Right forelimb (tissue), 1 donor: ENCODE results near the gene KIAA2012.
A peak's percentile ranks its signal among the peaks of the same experiment; 100 is the strongest.
"Not testable (repeated sequence)": the region's sequence is repeated elsewhere in the genome, so short reads cannot be mapped to it uniquely, and the experiment has no call there.

Source experiments
- DNase-seq: peaks from one replicate; pipeline ENCODE4 v3.0.0-alpha.2; 2018

The KIAA2012 gene

GRCh38 chr2:202121532-202122162, 48.6 kb downstream of the KIAA2012 start:
- no peak for DNase-seq

- no peak for DNase-seq
Observed at GRCh38 chr2:202122163-202122540, 49.1 kb downstream of the KIAA2012 start.

GRCh38 chr2:202122980-202123720, 50.1 kb downstream of the KIAA2012 start:
- no peak for DNase-seq

- DNase-seq = no peak
Observed at GRCh38 chr2:202124286-202124685, 51.2 kb downstream of the KIAA2012 start.

- no peak for DNase-seq
Observed at GRCh38 chr2:202127687-202128331, 54.8 kb downstream of the KIAA2012 start.

GRCh38 chr2:202129841-202130240, 56.8 kb downstream of the KIAA2012 start:
- no peak for DNase-seq

- no peak for DNase-seq
Observed at GRCh38 chr2:202133200-202133908, 60.3 kb downstream of the KIAA2012 start.

GRCh38 chr2:202133909-202134265, 60.8 kb downstream of the KIAA2012 start:
- DNase-seq = no peak

GRCh38 chr2:202135091-202135874, 62.2 kb downstream of the KIAA2012 start:
- peak; percentile 83 for DNase-seq

GRCh38 chr2:202136039-202136438, 63.0 kb downstream of the KIAA2012 start:
- DNase-seq = not testable (repeated sequence)

- DNase-seq = no peak
Observed at GRCh38 chr2:202136526-202136925, 63.5 kb downstream of the KIAA2012 start.

GRCh38 chr2:202140522-202141252, 67.6 kb downstream of the KIAA2012 start:
- no peak for DNase-seq

- DNase-seq = no peak
Observed at GRCh38 chr2:202141329-202141947, 68.4 kb downstream of the KIAA2012 start.

- no peak for DNase-seq
Observed at GRCh38 chr2:202142540-202142939, 69.5 kb downstream of the KIAA2012 start.

- no peak for DNase-seq
Observed at GRCh38 chr2:202147775-202148174, 74.7 kb downstream of the KIAA2012 start.

- DNase-seq = no peak
Observed at GRCh38 chr2:202148515-202149154, 75.6 kb downstream of the KIAA2012 start.

GRCh38 chr2:202149155-202149762, 76.2 kb downstream of the KIAA2012 start:
- peak; percentile 61 for DNase-seq

- no peak for DNase-seq
Observed at GRCh38 chr2:202149936-202150335, 76.9 kb downstream of the KIAA2012 start.

- DNase-seq = no peak
Observed at GRCh38 chr2:202152104-202152715, 79.2 kb downstream of the KIAA2012 start.

- DNase-seq = no peak
Observed at GRCh38 chr2:202154613-202155012, 81.6 kb downstream of the KIAA2012 start.
